NCI-H748 treated with DMSO at 0.1 percent for 48 hours (cell line): ENCODE measurements around the gene DIAPH3.
"Not testable (repeated sequence)": the region's sequence is repeated elsewhere in the genome, so short reads cannot be mapped to it uniquely, and the experiment has no call there.

Experiments used
- DNase-seq: peaks from one replicate; lab custom pipeline; 2025; lab: John Stamatoyannopoulos, UW

The DIAPH3 gene

GRCh38 chr13:60093425-60094019, 70.2 kb downstream of the DIAPH3 start:
- no peak for DNase-seq

GRCh38 chr13:60091573-60091972, 72.2 kb downstream of the DIAPH3 start:
- no peak for DNase-seq

- DNase-seq: no peak
Measured at GRCh38 chr13:60090574-60090973, 73.2 kb downstream of the DIAPH3 start.

GRCh38 chr13:60083780-60084179, 79.9 kb downstream of the DIAPH3 start:
- DNase-seq: not testable (repeated sequence)

- DNase-seq: no peak
Measured at GRCh38 chr13:60080850-60081249, 82.9 kb downstream of the DIAPH3 start.

- DNase-seq: no peak
Measured at GRCh38 chr13:60078226-60078625, 85.5 kb downstream of the DIAPH3 start.

- no peak for DNase-seq
Measured at GRCh38 chr13:60075850-60076249, 87.9 kb downstream of the DIAPH3 start.

- DNase-seq: no peak
Measured at GRCh38 chr13:60074397-60074796, 89.3 kb downstream of the DIAPH3 start.

GRCh38 chr13:60066226-60066625, 97.5 kb downstream of the DIAPH3 start:
- no peak for DNase-seq

- DNase-seq: no peak
Measured at GRCh38 chr13:60062502-60062901, 101.2 kb downstream of the DIAPH3 start.

GRCh38 chr13:60061737-60062136, 102.0 kb downstream of the DIAPH3 start:
- DNase-seq: no peak

GRCh38 chr13:60051754-60052285, 111.9 kb downstream of the DIAPH3 start:
- DNase-seq: no peak

GRCh38 chr13:60048353-60048752, 115.4 kb downstream of the DIAPH3 start:
- DNase-seq: not testable (repeated sequence)

- no peak for DNase-seq
Measured at GRCh38 chr13:60047918-60048317, 115.8 kb downstream of the DIAPH3 start.

- no peak for DNase-seq
Measured at GRCh38 chr13:60044321-60044720, 119.4 kb downstream of the DIAPH3 start.

- DNase-seq: no peak
Measured at GRCh38 chr13:60043262-60043661, 120.5 kb downstream of the DIAPH3 start.

GRCh38 chr13:60040668-60041067, 123.1 kb downstream of the DIAPH3 start:
- DNase-seq: not testable (repeated sequence)

GRCh38 chr13:60035874-60036273, 127.9 kb downstream of the DIAPH3 start:
- no peak for DNase-seq

- DNase-seq: no peak
Measured at GRCh38 chr13:60032851-60033250, 130.9 kb downstream of the DIAPH3 start.

GRCh38 chr13:60028021-60028420, 135.7 kb downstream of the DIAPH3 start:
- DNase-seq: no peak

GRCh38 chr13:60026286-60026685, 137.4 kb downstream of the DIAPH3 start:
- no peak for DNase-seq

- no peak for DNase-seq
Measured at GRCh38 chr13:60020288-60020687, 143.4 kb downstream of the DIAPH3 start.

GRCh38 chr13:60019119-60019993, 144.4 kb downstream of the DIAPH3 start:
- no peak for DNase-seq
